ENCODE results near the gene MEIS2.

The MEIS2 gene

DNA sequence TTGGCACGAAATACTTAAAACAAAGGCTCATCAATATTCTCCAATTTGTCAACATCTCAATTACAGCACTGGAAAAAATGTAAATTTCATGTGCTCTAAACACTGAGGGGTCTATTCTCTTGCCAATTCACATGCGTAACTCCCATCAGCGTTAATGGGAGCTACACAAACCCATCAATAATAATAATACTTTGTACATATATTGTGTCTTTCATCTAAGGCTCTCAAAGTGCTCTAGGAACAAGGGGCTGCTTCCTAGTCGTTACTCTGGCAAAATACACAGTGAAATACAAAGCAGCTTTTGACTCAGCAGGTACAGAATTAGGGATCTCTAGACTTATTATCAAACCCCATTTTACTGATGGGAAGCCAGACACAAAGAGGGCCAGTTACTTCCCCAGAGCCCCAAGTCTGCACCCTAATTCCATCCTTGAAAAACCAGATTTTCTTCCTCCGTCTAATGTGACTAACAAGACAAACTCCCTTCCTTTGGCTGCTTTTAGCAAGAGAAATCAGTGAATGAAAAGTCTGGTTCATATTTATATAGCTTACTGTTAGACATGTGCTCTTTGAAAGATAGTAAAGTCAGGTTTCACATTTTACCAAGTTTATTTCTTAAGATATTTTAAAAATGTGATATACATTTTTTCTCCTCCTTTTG lies 20.0 kb downstream of the MEIS2 start:
- in situ Hi-C loops (cut with MboI; ENCODE audit: low sequenced_read_pairs), result no loop called here

DNA sequence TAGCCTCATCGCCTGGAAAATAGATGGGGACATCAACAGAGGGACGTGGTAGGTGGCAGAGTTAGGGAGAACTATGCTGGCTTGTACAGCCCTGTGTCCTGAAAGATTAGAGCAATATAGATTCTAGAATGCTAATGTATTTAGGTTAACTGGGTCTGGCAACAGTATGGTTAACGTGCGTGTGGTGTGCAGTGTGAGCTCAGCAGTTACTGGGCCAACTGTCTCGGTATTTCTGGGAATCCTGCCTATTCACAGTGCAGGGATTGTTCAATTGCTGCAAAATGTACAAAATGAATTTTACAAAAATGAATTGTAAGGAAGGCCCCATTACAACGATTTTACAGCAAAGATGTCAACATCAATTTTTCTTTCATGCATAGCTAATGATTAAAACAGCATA lies 20.6 kb downstream of the MEIS2 start:
- in situ Hi-C loops (cut with MboI; ENCODE audit: low sequenced_read_pairs), result no loop called here

DNA sequence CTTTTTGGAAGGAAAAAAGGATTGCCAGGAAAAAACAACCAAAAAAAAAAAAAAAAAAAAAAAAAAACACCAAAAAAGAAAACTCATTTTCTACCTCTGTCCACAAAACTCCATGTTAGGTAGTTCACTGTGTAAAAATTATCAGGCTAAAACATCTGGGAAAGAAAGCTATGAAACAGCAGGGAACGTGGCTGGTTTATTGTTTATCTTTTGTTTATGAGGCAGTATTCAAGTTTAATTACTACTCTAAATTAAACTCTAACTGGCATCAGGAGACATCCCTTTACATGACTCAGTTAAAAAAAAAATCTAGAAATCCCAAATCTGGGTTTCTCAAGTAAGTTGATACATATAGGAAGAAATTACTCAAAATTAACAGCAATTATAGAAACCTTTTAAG lies 21.8 kb downstream of the MEIS2 start:
- in situ Hi-C loops (cut with MboI; ENCODE audit: low sequenced_read_pairs), result no loop called here

DNA sequence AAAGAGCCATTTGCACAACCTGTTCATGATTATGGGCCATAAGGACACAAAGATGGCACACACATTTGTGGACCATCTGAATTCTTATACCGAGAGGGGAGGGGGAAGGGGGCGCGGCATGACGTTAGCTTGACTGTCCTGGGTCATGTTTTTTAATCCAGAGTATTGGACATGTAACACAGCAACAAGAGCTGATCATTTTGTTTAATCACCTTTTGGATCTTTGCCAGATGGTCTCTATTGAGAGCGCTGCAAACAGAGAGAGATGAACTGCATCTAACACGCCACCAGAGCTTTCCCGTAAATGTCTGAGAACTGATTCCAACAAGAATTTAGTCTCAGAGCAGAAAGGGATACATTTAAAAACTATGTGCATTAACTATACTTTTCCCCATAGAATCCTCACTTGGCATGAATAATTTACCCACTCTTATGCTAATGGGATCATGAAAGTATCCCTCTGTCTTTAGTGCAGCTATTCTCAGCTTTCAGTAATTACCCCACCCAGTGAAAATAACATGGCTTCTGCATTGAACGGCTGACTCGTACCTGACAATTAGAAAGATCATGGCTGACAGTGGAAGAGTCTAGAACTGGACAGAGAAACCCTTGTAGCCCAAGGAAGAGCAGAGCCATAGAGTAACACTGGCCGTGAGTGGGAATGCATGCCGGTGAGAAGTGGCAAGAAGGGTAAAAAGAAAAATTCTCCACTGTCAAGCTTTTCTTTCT lies 22.6 kb downstream of the MEIS2 start:
- in situ Hi-C loops (cut with MboI; ENCODE audit: low sequenced_read_pairs), result no loop called here

DNA sequence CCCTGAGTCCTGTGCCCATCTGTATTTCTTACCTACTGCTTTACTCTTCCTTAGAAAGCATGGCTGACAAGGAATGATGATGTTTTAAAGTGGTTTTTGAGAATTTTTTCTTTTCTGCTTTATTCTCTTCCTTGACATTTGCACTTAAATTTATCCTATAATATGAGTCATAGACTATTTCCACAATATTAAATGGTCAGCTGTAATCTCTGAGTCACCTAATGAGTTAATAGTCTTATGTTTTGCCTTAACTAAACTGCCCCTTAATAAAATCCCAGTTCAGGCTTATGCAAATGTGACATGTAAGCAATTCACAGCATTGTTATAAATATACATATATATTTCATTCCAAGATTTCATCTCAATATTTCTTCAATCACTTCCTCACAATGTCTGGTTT lies 23.8 kb downstream of the MEIS2 start:
- in situ Hi-C loops (cut with MboI; ENCODE audit: low sequenced_read_pairs), result no loop called here

GRCh38 chr15:37075777-37076176 lies 24.6 kb downstream of the MEIS2 start:
- in situ Hi-C loops (cut with MboI; ENCODE audit: low sequenced_read_pairs), result no loop called here

DNA sequence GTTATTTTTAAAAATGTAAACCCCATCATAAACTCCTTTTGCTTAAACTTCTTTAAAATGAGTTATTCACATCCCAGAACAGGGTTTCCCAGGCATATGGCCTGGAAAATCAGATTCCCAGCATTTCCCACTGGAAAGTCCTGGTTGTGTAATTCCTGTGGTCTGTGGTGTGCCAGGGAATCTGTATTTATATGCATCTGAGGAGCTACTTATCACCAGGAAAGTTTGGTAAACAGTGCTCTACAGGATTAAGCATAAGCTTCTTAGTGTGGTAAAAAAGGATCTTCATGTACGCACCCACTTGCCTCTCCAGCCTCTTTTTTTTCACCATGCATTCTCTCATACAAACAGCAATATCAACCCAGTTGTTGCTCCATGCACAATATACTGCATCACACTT lies 28.2 kb downstream of the MEIS2 start:
- in situ Hi-C loops (cut with MboI; ENCODE audit: low sequenced_read_pairs), result no loop called here

GRCh38 chr15:37071134-37071533 lies 29.2 kb downstream of the MEIS2 start:
- in situ Hi-C loops (cut with MboI; ENCODE audit: low sequenced_read_pairs), result no loop called here

DNA sequence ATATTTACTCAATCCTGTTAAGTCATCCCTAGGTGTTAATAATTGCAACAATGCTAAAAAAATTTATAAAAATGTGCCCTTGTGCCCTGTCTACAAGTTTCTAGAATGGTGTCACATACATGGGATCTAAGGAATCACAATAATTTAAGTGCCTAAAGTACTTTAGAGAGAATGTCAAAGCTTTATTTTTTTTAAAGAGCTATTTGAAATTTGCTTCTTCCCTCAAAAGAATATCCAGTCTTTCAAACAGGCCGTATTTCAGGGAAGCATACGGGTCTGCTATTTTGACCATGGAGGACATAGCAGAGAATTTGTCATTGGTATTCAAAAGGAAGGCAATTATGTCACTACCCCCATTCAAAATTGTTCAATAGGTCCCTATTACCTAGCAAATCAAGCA lies 29.7 kb downstream of the MEIS2 start:
- in situ Hi-C loops (cut with MboI; ENCODE audit: low sequenced_read_pairs), result no loop called here

- in situ Hi-C loops (cut with MboI; ENCODE audit: low sequenced_read_pairs), result no loop called here
Observed at GRCh38 chr15:37061996-37062395, 38.4 kb downstream of the MEIS2 start.

- in situ Hi-C loops (cut with MboI; ENCODE audit: low sequenced_read_pairs), result no loop called here
Observed at GRCh38 chr15:37059086-37059485, 41.3 kb downstream of the MEIS2 start.

DNA sequence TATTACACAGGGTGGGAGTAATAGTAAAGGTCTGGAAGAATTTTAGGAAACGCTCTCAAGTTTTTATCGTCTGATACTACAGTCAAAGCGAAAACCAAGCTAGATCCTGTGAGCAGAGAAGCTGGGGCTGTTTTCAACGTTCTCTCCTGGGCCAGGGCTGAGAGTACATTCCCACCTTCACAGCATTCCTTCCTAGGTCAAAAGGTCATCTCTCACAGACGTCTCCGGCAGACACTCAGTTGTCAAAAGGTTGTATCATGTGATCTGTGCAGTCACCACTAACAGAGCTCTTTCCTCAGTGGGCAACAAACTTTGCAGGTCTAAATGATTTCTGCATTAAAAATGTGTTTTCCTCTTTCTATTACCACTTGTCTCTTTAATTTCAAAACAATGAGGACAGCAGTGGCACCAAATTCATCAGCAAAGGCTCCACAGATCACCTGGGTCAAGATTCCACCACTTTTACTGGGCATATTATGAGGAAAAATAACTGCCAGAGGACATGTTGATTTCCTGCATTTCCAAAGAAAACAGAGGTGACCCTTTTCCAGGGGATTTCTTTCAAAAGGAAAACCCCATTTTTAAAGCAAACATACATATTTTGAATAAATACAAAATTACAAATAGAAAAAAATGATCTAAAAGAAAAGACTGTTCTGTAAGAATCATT lies 41.9 kb downstream of the MEIS2 start:
- in situ Hi-C loops (cut with MboI; ENCODE audit: low sequenced_read_pairs), result no loop called here

GRCh38 chr15:37057831-37058230 lies 42.5 kb downstream of the MEIS2 start:
- in situ Hi-C loops (cut with MboI; ENCODE audit: low sequenced_read_pairs), result no loop called here

DNA sequence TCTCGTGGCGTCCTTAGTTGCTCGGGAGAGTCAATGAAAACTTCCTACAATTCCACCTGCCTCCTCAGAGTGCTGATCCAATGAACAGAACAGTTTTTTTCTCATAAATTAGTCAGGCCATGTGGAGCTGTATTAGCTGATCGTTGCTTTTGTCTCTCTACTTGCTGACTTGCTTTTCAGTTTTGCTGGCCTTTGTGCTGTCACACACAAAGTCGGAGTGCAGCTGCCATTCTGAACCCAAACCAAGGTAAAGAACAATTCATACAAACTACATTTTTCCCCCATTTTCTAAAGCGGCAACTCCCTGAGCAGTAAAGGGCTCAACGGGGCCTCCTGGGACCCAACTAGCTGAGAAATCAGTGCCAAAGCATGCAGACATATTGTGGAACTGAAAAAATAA lies 43.1 kb downstream of the MEIS2 start:
- in situ Hi-C loops (cut with MboI; ENCODE audit: low sequenced_read_pairs), result no loop called here

- in situ Hi-C loops (cut with MboI; ENCODE audit: low sequenced_read_pairs), result no loop called here
Observed at GRCh38 chr15:37056177-37057121, 43.9 kb downstream of the MEIS2 start.

- in situ Hi-C loops (cut with MboI; ENCODE audit: low sequenced_read_pairs), result no loop called here
Observed at GRCh38 chr15:37055481-37055880, 44.9 kb downstream of the MEIS2 start.

GRCh38 chr15:37054336-37054735 lies 46.0 kb downstream of the MEIS2 start:
- in situ Hi-C loops (cut with MboI; ENCODE audit: low sequenced_read_pairs), result no loop called here

GRCh38 chr15:37053166-37053565 lies 47.2 kb downstream of the MEIS2 start:
- in situ Hi-C loops (cut with MboI; ENCODE audit: low sequenced_read_pairs), result no loop called here

- in situ Hi-C loops (cut with MboI; ENCODE audit: low sequenced_read_pairs), result no loop called here
Observed at GRCh38 chr15:37050345-37050744, 50.0 kb downstream of the MEIS2 start.

DNA sequence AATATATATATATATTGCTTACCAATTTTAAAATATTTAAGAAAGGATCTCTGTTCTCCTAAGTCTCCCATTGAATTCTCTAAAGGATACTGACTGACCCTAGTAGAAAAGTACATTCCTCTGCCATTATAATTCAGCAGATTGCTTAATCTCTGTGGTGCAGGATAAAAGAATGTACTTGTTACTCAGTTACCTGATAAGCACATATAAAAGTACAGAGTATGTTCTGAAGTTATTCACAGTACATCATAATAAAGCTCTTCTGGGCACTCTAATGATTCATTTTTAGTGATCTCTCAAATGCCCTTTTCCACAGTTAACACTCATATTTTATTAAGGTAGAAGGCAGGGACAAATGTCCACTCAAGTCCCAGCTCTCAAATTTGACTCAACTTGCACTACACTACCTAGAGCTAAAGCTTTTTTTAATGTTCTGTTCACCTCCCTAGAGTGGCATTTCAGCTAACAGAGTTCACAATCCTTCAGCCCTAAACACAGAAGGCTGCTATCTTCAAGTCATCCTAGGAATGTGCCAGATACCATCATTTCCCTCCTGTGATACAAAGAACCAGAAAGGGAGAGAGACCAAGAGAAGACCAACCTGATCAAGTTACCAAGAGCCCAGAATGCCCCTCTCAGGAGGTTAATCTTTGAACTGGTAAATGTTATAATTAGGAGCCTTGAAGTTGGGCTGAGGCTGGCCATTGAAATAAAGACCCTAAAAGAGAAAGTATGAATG lies 53.3 kb downstream of the MEIS2 start:
- in situ Hi-C loops (cut with MboI; ENCODE audit: low sequenced_read_pairs), result no loop called here
